Measurements from ENCODE around the gene RBM20.

DNA sequence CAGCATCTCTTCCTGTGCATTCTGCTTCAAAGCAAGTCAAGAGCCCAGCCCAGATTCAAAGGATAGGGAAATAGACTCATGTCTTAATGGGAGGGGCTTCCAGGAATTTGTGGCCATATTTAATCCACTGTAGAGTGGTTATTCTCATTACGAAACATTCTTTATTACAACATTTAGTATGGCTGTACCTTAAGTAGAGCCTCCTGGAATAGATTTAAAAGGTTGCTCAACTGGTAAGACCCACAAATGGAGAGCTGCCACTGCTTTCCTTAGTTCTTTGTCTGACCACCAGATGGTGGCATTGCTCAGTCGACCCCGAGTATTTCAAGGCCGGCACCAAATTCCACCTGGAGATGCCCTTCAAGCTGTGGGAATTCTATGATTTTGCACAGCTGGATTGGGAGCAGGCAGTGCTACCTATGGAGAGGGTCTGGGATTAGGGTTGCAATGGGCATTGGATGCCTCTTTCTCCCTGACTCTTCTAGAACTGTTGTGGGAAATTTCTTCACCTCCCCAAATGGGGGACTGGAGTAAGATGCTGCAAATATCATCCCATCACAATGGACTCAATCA, 102.2 kb downstream of the RBM20 start:
- TF ChIP-seq, protein P1, sequence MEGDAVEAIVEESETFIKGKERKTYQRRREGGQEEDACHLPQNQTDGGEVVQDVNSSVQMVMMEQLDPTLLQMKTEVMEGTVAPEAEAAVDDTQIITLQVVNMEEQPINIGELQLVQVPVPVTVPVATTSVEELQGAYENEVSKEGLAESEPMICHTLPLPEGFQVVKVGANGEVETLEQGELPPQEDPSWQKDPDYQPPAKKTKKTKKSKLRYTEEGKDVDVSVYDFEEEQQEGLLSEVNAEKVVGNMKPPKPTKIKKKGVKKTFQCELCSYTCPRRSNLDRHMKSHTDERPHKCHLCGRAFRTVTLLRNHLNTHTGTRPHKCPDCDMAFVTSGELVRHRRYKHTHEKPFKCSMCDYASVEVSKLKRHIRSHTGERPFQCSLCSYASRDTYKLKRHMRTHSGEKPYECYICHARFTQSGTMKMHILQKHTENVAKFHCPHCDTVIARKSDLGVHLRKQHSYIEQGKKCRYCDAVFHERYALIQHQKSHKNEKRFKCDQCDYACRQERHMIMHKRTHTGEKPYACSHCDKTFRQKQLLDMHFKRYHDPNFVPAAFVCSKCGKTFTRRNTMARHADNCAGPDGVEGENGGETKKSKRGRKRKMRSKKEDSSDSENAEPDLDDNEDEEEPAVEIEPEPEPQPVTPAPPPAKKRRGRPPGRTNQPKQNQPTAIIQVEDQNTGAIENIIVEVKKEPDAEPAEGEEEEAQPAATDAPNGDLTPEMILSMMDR (IDR thresholded peaks at IDR 0.05): peak; percentile 58 to 84 (median 80)
- TF ChIP-seq POLR2A (IDR thresholded peaks at IDR 0.05): no peak
- TF ChIP-seq POLR2AphosphoS5 (IDR thresholded peaks at IDR 0.05): no peak

Measured in sigmoid colon (tissue), 4 donors.